GM19463 (cell line): Measurements from ENCODE around the gene LBX1.

Experiments
- ATAC-seq: cut with Tn5 transposase; IDR thresholded peaks from one replicate; pipeline ENCODE4 v1.9.1; 2021; ENCODE audit warnings: mild to moderate bottlenecking, moderate library complexity; ENCODE audit not compliant: unreplicated experiment

The LBX1 gene

DNA sequence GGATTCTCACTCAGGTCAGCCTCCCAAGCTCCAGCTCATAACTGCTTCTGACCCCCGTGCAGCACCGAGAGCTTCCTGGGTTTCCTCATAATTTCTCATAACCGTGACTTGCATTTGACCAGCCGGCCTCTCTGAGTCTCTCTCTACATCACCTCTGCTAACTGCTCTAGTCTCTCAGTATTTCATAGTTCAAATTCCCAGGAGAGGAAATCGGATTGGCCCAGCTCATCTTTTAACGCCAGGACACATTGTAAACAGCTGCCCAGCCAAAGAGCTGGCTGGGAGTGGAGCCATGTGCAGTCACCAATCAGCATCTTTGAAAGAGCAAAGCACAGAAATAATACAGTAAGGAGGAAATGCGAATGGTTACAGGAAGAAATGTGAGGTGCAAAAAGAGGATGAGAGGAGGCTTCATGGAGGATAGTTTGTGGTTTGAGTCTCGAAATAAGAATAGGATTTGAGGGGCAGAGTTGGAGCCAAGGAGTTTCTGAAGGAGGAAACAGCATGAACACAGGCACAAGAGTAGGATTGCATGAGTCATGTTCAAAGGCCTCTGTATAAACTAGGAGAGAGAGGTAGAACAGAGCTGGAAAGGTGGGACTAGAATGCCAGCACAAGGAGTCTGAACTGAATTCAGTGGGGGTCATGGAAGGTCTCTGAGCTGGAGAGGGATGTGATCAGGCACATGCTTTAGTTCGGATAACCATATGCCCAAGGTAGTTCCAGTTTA is 15.2 kb upstream of the LBX1 start:
- no peak for ATAC-seq

DNA sequence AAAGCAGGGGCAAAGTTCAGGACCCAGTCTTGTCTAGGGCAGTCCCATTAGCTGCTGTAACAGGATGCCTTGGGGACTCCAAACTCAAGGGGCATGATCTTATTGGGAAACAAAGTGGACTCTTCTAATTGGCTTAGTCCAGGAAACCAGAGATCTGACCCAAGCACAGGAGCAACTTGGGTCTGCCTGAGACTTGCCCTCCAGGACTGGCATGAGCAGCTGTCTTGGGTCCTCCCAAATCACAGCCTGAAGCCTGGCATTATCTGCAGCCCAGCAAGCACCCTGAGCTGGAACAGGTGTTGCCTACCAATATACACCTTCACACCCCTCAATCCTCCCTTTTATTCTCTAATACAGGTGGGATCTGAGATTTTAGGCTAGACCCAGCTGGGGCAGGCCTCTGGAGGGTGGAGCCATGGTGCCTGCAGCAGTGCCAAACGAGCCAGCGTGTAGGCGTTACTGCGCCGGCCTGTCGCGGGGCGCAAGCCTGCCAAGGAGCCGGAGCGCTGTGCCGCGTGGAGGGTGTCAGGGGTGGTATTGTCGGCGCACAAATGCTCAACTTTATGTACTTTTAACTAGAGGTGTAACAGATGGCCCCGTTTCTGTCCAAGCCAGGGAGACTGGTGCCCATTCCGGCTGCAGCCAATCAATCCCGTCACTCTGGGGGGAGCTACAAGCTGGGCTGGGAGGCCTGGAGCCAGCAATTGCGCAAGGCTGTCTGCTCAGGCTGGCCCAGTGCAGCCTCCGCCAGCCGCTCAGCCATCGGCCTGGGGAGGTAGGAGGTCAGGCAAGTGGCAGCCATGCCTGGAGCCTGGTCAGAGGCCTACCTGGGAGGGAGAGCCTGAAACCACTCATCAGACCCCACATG is 12.8 kb upstream of the LBX1 start:
- no peak for ATAC-seq

DNA sequence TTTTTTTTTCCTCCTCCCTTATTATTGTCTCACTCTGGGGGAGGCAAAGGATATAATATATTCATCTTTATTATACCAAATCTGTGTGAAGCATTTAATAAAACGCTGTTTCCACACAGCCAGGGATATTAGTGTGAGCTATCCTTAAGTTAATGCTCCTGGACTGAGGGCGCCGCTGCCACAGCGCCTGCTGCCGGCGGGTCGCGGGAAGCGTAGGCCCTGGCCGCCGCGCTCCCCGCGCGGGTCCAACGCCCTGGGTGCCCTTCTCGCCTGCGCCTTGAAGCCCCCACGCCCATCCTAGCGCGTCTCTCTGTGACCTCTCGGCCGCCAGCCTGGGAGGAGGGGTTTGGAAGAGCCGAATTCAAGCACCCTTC is 9.5 kb upstream of the LBX1 start:
- no peak for ATAC-seq

DNA sequence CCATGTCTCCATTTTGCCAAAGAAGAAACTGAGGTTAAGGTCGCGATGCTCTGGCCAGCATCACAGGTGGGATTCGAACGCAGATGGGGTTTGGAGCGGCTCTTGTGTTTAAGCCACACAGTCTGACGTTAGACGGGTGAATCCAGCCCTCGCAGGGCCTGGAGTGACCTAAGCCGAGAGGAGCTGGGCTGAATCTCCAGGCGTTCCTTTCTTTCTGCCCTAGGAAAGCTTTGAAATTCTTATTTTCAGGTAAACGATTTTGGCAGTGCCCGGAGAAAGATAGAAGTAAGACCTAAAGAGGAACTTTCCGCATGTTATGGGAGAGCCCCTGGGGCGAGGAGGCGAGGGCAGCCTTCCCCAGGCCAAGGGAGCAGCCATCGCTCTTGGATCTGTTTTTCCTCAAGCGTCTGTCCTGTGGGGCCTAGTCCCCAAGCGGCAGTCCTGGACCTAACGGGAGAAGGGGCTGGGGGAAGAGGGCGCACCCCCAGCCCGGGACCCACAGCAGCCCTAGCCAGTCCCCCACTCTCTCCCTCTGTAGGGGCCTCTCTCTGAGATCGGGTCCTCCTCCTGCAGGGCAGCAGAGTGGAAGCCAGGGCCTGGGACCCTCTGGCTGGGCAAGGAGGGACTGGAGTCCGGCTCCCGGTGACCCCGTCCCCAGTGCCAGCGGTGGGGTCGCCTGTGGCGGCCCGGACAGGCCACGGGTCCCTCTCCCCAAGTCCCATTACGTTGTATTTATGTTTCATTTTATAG is 8.9 kb upstream of the LBX1 start:
- no peak for ATAC-seq

DNA sequence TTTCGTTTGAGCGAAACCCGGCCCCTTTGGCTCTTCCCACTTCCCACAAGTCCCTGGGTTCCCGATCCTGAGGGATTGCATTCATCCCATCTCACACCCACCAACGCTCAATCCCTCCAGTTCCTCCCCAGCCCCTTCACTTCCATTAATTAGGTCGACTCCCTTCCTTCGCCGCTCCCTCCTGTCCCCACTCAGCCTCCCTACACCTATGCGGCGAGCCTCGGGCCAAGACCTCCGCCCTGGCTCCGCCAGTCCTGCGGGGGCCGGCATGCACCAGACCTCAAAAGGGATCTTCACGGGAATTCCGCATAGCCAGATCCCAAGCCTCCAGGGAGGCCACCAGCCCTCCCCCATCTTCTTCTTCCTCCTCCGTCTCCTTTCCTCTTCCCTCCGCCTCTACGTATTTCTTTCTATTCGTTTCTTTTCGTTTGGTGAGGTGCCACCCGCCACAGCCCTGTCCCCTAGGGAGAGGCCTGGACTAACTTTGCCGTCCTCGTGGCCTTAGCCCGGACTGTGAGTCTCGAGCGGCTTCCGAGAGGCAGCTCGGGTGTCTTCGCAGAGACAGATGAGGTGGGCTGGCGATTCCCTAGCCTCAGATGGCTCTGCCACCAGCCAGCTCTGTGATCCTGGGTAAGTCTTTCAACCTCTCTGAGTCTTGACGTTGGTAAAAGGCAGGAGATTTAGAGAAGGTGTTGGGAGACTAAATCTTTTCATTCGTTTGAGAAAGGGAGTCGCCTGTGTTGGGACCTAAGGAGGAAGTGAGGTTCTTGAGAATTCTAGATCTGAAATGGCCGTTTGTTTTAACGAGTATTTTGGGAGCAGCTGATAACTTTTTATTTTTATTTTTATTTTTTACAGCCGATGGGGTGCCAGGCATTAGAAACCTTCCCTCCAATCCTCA is 8.1 kb upstream of the LBX1 start:
- ATAC-seq: no peak

DNA sequence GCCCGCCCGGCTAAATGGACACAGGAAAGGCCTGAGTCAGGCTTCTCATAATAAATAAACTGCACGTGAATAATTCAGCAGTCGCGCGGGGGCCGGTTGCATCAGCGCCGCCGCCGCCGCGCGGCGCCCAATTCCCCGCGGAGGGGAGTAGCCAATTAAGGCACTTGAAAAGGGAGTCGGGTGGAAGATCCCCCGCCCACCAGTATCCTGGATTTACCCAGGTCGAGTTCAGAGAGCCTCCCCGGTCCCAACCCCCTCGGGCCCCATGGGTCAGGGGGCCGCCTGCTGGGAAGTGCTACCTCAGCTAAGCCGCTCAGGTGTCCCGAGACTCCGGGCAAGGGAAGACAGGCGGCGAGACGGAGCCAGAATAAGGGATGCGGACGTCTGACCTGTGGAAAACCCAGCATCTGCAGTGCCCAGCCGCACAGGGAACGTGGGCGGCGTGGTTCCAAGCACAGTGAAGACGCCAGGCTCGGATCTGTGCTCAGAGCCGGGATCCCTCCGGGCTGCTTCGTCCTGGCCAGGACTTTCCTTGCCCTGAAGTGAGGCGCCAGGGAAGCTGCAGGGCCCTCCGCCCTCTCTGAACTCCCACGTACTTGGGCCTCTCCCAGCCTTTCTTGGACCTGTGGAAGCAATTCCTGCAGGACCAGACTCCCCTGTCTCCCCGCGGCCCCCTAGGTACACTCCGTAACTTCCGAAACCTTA is 7.3 kb upstream of the LBX1 start:
- no peak for ATAC-seq

DNA sequence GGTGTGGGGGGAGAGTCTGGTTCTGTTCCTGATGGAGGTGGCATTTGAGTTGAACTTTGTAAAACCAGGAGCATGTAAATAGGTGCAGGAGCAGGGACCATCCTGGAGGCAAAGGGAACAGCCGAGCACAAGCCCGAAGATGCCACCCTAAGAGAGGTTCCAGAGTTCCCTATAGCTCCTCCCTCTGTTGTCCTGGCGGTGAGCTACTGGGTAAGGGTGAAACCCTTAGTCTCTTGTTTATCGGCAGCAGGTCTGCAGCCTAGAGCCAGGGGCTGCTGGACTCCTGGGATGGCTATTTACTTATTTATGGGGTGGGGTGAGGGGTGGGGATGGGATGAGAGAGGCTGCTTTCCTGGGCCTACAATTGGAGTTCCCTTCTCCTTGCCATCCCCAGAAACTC is 6.5 kb upstream of the LBX1 start:
- ATAC-seq: no peak

DNA sequence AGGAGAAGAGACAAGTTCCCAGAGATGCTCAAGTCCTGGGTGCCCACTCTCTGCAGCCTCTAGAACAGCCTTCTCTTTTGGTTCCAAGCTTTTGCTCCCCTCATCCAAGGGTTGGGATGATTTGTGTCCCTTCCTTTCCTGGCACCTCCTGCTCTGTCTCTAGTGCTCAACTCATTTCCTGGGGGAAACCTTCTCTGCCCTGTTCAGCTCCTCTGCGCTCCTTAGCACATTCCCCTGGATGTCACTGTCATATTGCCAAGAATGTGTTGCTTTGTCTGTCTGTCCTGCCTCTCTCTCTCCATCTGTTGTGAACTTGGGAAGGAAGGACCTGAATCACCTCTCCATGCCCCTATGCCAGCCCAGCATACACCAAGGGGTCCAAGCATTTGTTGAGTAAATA is 5.1 kb upstream of the LBX1 start:
- no peak for ATAC-seq

DNA sequence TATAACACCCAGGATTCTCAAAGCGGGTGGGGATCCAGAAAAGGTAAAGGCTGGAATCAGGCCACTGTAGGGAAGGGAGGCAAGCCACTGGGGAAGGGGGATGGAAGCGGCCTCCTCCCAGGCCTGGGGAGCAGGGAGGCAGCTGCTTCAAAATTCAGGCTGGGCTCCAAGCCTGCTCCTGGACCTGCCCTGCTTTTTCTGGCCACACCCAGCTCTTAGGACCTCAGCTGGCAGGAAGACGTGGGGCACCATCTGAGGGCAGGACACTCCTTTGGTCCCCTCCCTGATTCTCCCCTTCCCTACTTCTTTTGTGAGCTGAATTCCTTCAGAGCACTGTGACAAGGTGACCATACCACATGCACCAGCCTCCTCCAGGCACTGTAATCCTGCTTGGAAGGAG is 4.6 kb upstream of the LBX1 start:
- no peak for ATAC-seq

DNA sequence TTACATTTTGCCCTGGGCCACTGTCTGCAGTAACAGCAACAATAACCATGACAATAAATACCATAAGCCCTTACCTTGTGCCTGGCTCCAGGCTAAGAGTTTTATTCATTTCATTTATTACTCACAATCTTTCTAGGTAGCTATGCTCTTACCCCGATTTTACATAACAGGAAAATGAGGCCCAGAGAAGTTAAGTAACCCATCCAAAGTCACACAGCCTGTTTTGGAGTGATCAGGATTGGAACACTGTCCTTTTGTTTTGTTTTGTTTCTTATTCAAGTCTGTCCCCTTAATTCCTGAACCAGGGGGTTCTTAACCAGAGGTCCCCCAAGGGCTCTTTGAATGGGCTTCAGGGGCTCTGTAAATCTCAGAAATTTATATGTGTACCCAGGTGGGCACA is 4.2 kb upstream of the LBX1 start:
- no peak for ATAC-seq

DNA sequence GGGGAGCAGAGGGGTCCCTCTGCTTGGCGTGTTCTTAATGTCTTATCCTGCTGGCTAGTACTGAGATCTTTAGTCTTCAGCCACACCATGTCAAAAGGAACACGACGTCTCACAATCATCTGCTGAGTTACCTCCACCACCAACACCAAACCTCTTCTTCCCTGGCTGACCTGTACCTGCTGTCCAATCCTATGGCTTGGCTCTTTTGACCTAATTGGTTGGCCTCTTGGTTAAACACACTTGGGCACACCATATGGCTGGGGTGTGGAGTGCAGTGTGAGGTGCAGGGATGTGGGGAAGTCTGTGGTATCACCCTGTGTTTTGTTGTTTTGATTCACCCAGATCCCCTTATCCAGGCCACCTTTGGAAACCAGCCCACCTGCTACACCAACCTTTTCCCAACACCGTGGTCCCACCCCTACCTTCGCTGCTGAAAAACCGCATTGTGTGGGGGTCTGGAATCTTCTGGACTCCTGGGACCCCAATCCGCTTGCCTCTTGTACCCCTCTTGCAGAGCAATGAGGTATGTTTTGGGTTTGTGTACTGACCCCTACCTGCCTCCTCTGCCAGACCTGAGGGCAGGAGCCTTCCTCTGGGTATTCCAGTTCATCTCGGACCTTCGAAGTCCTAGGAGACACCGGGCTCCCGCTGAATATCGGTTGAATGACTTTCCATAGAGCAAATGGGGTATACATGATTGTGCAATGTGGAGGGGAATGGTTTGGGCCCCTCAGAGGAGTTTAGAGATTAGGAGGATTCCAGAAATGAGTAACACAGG is 2.8 kb upstream of the LBX1 start:
- no peak for ATAC-seq

DNA sequence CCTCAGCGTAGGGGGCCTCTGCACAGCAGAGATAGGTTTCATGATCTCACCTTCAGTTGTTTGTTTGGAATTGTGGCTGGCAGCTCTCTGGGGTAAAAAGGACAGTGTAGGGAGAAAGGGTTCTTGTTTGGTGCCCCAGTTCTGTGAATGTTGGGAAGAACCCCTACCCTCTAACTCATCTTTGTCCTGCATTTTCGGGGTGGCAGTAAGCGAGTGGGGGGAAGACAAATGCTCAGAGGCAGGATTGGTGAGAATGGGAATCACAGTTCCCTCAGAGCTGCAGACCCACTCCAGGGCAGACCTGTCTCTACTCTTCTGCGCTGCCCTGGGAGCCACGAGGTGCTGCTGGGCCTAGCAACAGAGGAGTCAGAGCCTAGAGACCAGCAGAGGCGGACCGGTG is 1.8 kb upstream of the LBX1 start:
- ATAC-seq: no peak

DNA sequence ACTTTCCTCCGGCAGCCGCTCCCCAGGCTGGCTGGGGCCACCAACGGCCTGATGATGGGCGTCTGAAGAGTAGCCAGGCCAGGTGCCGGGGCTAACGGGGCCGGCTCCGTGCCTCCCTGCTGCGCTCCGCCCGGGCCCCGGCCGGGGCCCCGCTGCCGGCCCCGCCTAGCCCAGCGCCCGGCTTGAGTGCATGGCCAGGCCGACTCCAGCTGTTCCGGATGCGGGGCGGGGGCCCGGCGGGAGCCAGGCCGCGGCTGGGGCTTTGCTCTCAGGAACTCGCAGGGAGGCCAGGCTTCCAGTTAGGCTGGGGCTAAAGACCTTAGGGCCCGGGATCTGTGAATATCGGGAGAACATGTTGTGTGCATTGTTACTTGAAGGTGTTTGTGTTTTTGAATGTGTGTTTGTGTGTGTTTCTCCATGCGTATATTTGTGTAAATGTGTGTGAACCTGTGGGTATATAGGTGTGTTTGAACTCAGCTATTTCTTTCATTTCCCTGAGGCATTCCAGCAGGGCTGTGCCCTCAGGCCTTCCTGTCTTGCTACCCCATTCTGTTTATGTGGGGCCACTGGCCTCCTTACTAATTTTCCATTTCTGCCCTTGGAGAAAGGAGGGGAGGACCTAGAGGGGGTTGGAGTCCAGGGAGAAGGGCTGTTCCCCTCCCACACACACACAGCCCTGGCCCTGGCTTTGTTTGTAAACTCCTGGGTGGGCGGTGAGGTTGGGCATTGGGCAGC is 1.1 kb upstream of the LBX1 start:
- no peak for ATAC-seq

DNA sequence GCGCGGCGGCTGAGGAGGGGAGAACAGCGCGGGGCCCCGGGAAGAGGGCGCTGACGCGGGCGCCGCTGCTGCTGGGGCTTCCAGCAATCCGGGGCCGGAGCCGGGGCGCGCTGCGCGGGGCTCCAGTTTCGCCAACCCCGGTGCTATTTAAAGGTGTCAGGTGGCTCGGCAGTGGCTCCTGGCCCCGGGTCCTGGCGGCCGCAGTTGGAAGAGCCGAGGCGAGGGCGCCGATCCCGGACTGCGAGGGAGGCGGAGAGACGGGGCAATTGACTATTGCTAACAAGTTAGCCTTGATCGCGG is 347 bp downstream of the LBX1 start:
- ATAC-seq: no peak

DNA sequence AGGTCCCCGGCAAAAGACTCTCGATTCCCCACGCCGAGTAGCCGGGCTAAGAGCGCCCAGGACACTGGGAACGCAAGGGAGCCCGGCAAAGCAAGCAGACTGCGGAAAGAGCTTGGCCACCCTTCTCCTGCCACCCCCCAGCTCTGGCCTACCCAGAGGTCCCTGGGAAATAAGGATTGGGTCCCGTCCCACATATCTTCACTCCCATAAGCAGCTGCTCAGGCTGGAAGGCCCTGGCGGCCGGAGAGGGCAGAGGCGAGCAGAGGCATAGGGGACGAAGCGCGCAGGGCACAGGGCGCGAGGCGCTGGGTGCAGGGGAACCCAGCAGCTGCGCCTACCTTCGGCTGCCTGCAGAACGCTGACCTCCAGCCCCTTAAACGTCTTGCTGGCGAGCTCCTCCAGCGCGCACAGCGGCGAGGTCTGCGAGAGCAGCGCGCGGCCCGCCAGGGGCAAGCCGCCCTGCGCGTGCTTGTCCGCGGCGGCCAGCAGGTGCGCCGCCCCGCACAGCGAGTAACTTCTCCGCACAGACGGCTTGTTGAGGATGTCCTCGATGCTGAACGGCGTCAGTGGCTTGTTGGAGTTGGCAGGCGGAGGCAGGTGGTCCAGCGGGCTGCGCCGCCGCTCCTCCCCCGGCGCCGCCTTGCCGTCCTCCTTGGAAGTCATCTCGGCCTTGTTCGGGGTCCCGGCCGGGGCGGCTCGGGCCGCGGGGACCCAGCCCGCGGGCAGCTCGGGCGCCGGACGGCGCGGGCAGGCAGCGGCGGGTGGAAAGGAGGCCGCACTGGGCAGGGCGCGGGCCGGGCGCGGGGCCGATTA is 904 bp downstream of the LBX1 start:
- no peak for ATAC-seq

DNA sequence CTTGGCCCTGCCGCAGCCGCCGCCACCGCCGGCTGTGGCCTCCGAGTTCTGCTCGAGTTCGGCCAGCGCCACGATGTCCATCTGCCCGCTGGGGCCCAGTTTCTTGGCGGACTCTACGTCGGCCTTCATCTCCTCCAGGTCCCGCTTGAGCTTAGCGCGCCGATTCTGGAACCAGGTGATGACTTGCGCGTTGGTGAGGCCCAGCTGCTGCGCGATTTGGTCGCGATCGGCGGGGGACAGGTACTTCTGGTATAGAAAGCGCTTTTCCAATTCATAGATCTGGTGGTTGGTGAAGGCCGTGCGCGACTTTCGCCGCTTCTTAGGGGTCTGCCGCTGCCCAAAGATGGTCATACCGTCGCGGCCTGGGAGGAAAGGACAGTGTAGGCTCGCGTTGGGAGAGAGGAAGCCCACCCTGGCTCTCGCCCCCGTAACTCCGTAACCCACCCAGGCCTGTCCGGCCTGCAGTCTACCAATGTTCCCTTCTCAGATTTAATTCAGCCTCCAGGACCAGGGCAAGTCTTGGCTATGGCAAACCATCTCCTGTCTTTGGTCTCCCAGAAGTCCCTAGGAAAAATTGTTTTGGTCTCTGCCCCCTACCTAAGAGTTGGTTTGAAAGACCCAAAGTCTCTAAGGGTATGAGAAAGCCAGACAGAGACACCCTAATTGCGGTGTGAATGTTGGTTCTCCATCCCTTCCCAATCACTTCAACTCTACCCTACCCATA is 1.7 kb downstream of the LBX1 start:
- no peak for ATAC-seq
